HG02610 (cell line): ENCODE results near the gene GDF15.
"Not testable (repeated sequence)": the region's sequence is repeated elsewhere in the genome, so short reads cannot be mapped to it uniquely, and the experiment has no call there.

ENCODE experiments used
- ATAC-seq: cut with Tn5 transposase; IDR thresholded peaks from one replicate; pipeline ENCODE4 v1.9.1; 2021; ENCODE audit warnings: mild to moderate bottlenecking, moderate library complexity; ENCODE audit not compliant: unreplicated experiment

GDF15 gene

GRCh38 chr19:18385675-18386542 lies at the start of gene GDF15:
Gene GDF15, plus strand, starts transcription at chr19:18386158. Its CDS starts 32 bp downstream, at chr19:18386190.
- no peak for ATAC-seq

GRCh38 chr19:18338541-18338940 lies 47.4 kb upstream of the GDF15 start:
- ATAC-seq = no peak

GRCh38 chr19:18339723-18340122 lies 46.2 kb upstream of the GDF15 start:
- no peak for ATAC-seq

- ATAC-seq = peak; percentile 43
Measured at GRCh38 chr19:18340190-18340989, 45.6 kb upstream of the GDF15 start, which contains the start of gene PGPEP1. Gene PGPEP1, plus strand, starts transcription at chr19:18340598. Its CDS starts 84 bp downstream, at chr19:18340682.

GRCh38 chr19:18340990-18341868 lies 44.7 kb upstream of the GDF15 start:
- no peak for ATAC-seq

- no peak for ATAC-seq
Measured at GRCh38 chr19:18342090-18342632, 43.8 kb upstream of the GDF15 start.

GRCh38 chr19:18344582-18344950 lies 41.4 kb upstream of the GDF15 start:
- no peak for ATAC-seq

GRCh38 chr19:18345296-18345695 lies 40.7 kb upstream of the GDF15 start:
- ATAC-seq = no peak

- ATAC-seq = no peak
Measured at GRCh38 chr19:18346091-18346490, 39.9 kb upstream of the GDF15 start.

GRCh38 chr19:18348171-18348570 lies 37.8 kb upstream of the GDF15 start:
- ATAC-seq = no peak

- not testable (repeated sequence) for ATAC-seq
Measured at GRCh38 chr19:18348818-18349339, 37.1 kb upstream of the GDF15 start.

- ATAC-seq = no peak
Measured at GRCh38 chr19:18349524-18350128, 36.3 kb upstream of the GDF15 start.

GRCh38 chr19:18350490-18350889 lies 35.5 kb upstream of the GDF15 start:
- ATAC-seq = no peak

- ATAC-seq = no peak
Measured at GRCh38 chr19:18351544-18351943, 34.4 kb upstream of the GDF15 start.

- no peak for ATAC-seq
Measured at GRCh38 chr19:18353378-18354005, 32.5 kb upstream of the GDF15 start.

GRCh38 chr19:18354743-18355142 lies 31.2 kb upstream of the GDF15 start:
- not testable (repeated sequence) for ATAC-seq

GRCh38 chr19:18357041-18357440 lies 28.9 kb upstream of the GDF15 start:
- no peak for ATAC-seq

GRCh38 chr19:18361646-18362045 lies 24.3 kb upstream of the GDF15 start:
- ATAC-seq = no peak

GRCh38 chr19:18362934-18363542 lies 22.9 kb upstream of the GDF15 start:
- no peak for ATAC-seq
